ENCODE results near the gene ZNF783. TPM values are rescaled to one million over a fixed set of nuclear protein-coding genes. Genes with fewer than 3 reads are reported as not detected.

The ZNF783 gene
- total and polyA plus RNA-seq, 2 donors (not counting 1 experiment from before 2014, with no cell fraction given): 38.1 to 43.8 TPM

DNA sequence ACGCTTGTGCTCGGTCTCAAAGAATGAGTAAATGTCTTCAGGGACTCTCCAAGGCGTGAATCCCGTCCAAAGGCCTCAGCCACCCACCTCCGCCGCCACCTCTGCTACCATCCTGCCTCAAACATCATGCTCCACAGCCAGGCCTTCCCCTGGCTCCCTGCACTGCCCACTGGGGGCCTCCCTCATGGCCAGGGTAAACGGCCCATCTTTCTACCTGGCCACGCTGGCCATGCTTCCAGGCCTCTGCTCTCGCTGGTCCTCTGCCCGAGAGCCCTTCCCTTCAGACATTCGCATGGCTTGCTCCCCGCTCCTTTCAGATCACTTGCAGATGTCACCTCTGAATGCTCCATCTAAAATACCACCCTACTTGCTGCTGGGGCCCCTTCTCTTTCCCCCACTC, 40.2 kb downstream of the ZNF783 start:
- DNase-seq (no peak), ATAC-seq (ENCODE audit: low read depth) (no peak)
- Histone ChIP-seq H3K4me2 (replicated peaks; ENCODE audit: low read depth, low read length, poor library complexity, severe bottlenecking) (no peak overlapping the region), H3K9me3 (ENCODE audit: control extremely low read depth in 1 of 3, control insufficient read depth in 2 of 3, insufficient read depth in 1 of 3, low read length in 2 of 3) (peaks cover 0 to 12% (median 3%) of the 10 kb centered on the region in 3 donors), H3K27ac (ENCODE audit: low read length in 2 of 2) (no peak overlapping the region), H4K20me1 (ENCODE audit: control insufficient read depth, insufficient read depth, low read length, poor library complexity, severe bottlenecking) (no peaks in the 10 kb centered on the region), H3K4me1 (ENCODE audit: control insufficient read depth in 2 of 2, insufficient read depth in 2 of 2, low read length in 2 of 2) (no peaks in the 10 kb centered on the region), H3K27me3 (replicated peaks in 1 of 4; ENCODE audit: control extremely low read depth in 1 of 4, control insufficient read depth in 3 of 4, insufficient read depth in 4 of 4, low read length in 3 of 4) (no peaks in the 10 kb centered on the region), H3K9ac (ENCODE audit: low read length) (no peak overlapping the region), H3K79me2 (ENCODE audit: control insufficient read depth, insufficient read depth, low read length) (no peaks in the 10 kb centered on the region), H2AFZ (ENCODE audit: insufficient read depth, low read depth, low read length, poor library complexity, severe bottlenecking) (no peak overlapping the region), H3K4me3 (ENCODE audit: control extremely low read depth in 1 of 5, extremely low read depth in 1 of 5, insufficient read depth in 1 of 5, low read depth in 2 of 5, low read length in 4 of 5) (no peak overlapping the region), H3K36me3 (replicated peaks in 1 of 2; ENCODE audit: control extremely low read depth in 1 of 2, control insufficient read depth in 1 of 2, extremely low read depth in 1 of 2, insufficient read depth in 2 of 2, low read length in 1 of 2) (no peaks in the 10 kb centered on the region)
- WGBS (ENCODE audit: insufficient coverage): 93% methylated on average over 12 of the region's 12 CpGs
- no peak for TF ChIP-seq EZH2 (IDR thresholded peaks at IDR 0.05; ENCODE audit: borderline replicate concordance, insufficient read depth, low read depth, low read length, poor library complexity, severe bottlenecking)
- TF ChIP-seq, protein P1, sequence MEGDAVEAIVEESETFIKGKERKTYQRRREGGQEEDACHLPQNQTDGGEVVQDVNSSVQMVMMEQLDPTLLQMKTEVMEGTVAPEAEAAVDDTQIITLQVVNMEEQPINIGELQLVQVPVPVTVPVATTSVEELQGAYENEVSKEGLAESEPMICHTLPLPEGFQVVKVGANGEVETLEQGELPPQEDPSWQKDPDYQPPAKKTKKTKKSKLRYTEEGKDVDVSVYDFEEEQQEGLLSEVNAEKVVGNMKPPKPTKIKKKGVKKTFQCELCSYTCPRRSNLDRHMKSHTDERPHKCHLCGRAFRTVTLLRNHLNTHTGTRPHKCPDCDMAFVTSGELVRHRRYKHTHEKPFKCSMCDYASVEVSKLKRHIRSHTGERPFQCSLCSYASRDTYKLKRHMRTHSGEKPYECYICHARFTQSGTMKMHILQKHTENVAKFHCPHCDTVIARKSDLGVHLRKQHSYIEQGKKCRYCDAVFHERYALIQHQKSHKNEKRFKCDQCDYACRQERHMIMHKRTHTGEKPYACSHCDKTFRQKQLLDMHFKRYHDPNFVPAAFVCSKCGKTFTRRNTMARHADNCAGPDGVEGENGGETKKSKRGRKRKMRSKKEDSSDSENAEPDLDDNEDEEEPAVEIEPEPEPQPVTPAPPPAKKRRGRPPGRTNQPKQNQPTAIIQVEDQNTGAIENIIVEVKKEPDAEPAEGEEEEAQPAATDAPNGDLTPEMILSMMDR (IDR thresholded peaks at IDR 0.05): no peak
- Mint-ChIP-seq H3K27ac (no peak overlapping the region), H3K4me3 (no peak overlapping the region), H3K27me3 (peaks cover 7% of the 10 kb centered on the region), H3K9me3 (ENCODE audit: insufficient read depth) (no peaks in the 10 kb centered on the region), H3K4me1 (no peaks in the 10 kb centered on the region)
- ChIA-PET CTCF (no interaction called here), POLR2A (no interaction called here)
- intact Hi-C loops (cut with micrococcal nuclease): no loop called here

DNA sequence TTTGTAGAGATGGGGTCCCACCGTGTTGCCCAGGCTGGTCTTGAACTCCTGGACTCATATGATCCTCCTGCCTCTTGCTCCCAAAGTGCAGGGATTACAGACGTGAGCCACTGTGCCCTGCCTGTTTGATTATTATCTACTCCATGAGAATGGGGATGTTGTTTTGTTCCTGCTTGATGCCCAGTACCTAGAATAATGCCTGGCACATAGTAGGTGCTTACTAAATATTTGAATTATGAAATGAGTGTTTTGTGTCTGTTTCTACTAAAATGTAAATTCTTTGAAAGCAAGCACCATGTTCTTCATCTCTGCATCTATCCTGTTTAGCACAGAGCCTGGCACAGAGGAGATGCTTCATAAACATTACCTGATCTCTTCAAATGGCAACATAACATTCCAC, 40.9 kb downstream of the ZNF783 start:
- no peaks in the 10 kb centered on the region for H4K20me1 ChIP-seq (ENCODE audit: control insufficient read depth, insufficient read depth, low read length, poor library complexity, severe bottlenecking)
- intact Hi-C loops (cut with micrococcal nuclease): no loop called here
- H3K27ac Mint-ChIP-seq: no peak overlapping the region
- H3K27me3 ChIP-seq (replicated peaks in 1 of 4; ENCODE audit: control extremely low read depth in 1 of 4, control insufficient read depth in 3 of 4, insufficient read depth in 4 of 4, low read length in 3 of 4): no peaks in the 10 kb centered on the region
- no peak overlapping the region for H3K4me3 Mint-ChIP-seq
- H3K4me3 ChIP-seq (ENCODE audit: control extremely low read depth in 1 of 5, extremely low read depth in 1 of 5, insufficient read depth in 1 of 5, low read depth in 2 of 5, low read length in 4 of 5): no peak overlapping the region
- H3K4me2 ChIP-seq (replicated peaks; ENCODE audit: low read depth, low read length, poor library complexity, severe bottlenecking): no peak overlapping the region
- no peak overlapping the region for H3K9ac ChIP-seq (ENCODE audit: low read length)
- no peak for ATAC-seq (ENCODE audit: low read depth)
- H3K4me1 ChIP-seq (ENCODE audit: control insufficient read depth in 2 of 2, insufficient read depth in 2 of 2, low read length in 2 of 2): no peaks in the 10 kb centered on the region
- H2AFZ ChIP-seq (ENCODE audit: insufficient read depth, low read depth, low read length, poor library complexity, severe bottlenecking): no peak overlapping the region
- ChIA-PET CTCF (no interaction called here), POLR2A (no interaction called here)
- DNase-seq: no peak
- TF ChIP-seq EZH2 (IDR thresholded peaks at IDR 0.05; ENCODE audit: borderline replicate concordance, insufficient read depth, low read depth, low read length, poor library complexity, severe bottlenecking): no peak
- TF ChIP-seq, protein P1 (IDR thresholded peaks at IDR 0.05): no peak
- H3K9me3 Mint-ChIP-seq (ENCODE audit: insufficient read depth): no peaks in the 10 kb centered on the region
- H3K9me3 ChIP-seq (ENCODE audit: control extremely low read depth in 1 of 3, control insufficient read depth in 2 of 3, insufficient read depth in 1 of 3, low read length in 2 of 3): peaks cover 0 to 12% (median 3%) of the 10 kb centered on the region in 3 donors
- no peaks in the 10 kb centered on the region for H3K79me2 ChIP-seq (ENCODE audit: control insufficient read depth, insufficient read depth, low read length)
- H3K4me1 Mint-ChIP-seq: no peaks in the 10 kb centered on the region
- no peak overlapping the region for H3K27ac ChIP-seq (ENCODE audit: low read length in 2 of 2)
- 84% methylated on average over 2 of the region's 2 CpGs for WGBS (ENCODE audit: insufficient coverage)
- peaks cover 7% of the 10 kb centered on the region for H3K27me3 Mint-ChIP-seq
- no peaks in the 10 kb centered on the region for H3K36me3 ChIP-seq (replicated peaks in 1 of 2; ENCODE audit: control extremely low read depth in 1 of 2, control insufficient read depth in 1 of 2, extremely low read depth in 1 of 2, insufficient read depth in 2 of 2, low read length in 1 of 2)

Measured in B cell (primary cell).